ENCODE data around the gene ABTB2. TPM values are rescaled to one million over a fixed set of nuclear protein-coding genes. Genes with fewer than 3 reads are reported as not detected.

Gene ABTB2
- polyA plus RNA-seq, 1 of the 3 experiments (the other 2 are of a cell fraction): 7.8 TPM

- TF ChIP-seq EZH2phosphoT487 (IDR thresholded peaks at IDR 0.05; ENCODE audit: borderline replicate concordance, low read depth): no peak
- TF ChIP-seq, protein P1, sequence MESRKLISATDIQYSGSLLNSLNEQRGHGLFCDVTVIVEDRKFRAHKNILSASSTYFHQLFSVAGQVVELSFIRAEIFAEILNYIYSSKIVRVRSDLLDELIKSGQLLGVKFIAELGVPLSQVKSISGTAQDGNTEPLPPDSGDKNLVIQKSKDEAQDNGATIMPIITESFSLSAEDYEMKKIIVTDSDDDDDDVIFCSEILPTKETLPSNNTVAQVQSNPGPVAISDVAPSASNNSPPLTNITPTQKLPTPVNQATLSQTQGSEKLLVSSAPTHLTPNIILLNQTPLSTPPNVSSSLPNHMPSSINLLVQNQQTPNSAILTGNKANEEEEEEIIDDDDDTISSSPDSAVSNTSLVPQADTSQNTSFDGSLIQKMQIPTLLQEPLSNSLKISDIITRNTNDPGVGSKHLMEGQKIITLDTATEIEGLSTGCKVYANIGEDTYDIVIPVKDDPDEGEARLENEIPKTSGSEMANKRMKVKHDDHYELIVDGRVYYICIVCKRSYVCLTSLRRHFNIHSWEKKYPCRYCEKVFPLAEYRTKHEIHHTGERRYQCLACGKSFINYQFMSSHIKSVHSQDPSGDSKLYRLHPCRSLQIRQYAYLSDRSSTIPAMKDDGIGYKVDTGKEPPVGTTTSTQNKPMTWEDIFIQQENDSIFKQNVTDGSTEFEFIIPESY (IDR thresholded peaks at IDR 0.05; ENCODE audit: borderline replicate concordance, low read depth): no peak
- TF ChIP-seq MEF2A (IDR thresholded peaks at IDR 0.05; ENCODE audit: borderline replicate concordance, low read depth): no peak
These were observed 93.3 kb downstream of the ABTB2 start (continued) for GRCh38 chr11:34264303-34265110.

DNA sequence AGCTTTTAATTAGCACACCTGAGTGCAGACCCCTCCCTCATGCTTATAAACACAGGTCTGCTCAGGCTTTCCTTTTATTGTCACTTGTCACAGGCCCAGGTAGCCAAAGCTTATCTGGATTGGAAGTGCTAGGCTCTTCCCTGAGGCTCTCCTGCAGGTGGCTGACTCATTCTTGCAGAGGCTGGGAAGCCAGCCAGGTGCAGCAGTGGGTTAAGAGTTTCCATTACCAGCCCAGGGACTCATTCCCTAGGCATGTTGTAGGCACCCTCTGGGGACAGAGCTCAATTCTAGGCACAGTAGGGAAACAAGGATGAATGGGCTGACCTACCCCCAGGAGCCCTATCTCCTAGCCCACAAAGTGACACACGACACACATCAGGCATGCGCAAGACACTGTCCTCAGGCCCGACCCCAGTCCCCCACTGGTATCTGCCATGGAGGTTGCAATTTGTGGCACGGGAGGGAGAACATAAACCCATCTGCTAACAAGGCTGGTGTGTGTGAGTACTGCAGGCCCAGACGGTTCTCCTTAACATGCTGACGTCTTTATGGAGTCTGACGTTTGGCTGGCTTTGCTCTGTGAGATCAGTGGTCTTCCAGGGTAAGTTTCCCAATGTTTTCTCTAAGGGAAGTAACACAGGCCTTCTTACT is 94.2 kb downstream of the ABTB2 start:
- no peaks in the 10 kb centered on the region for H3K27me3 ChIP-seq (ENCODE audit: insufficient read depth)
- no peak overlapping the region for H3K4me3 ChIP-seq (ENCODE audit: low read depth in 2 of 2, low read length in 1 of 2)
- peaks cover 12% of the 10 kb centered on the region for H3F3A ChIP-seq (replicated peaks; ENCODE audit: insufficient read depth)
- H4K20me1 ChIP-seq (ENCODE audit: insufficient read depth): 0 out of 2 replicates have a peak, but pooled peaks cover 13% of the 10 kb centered on the region
- peak overlapping the region in 1 of 2 experiments; percentile 86; a peak in 2 of 4 replicates for H3K27ac ChIP-seq (ENCODE audit: low read depth in 2 of 2, low read length in 1 of 2)
- no peaks in the 10 kb centered on the region for H3K9me2 ChIP-seq
- TF ChIP-seq, protein P1 (IDR thresholded peaks at IDR 0.05; ENCODE audit: borderline replicate concordance, low read depth): no peak
- TF ChIP-seq RCOR1 (IDR thresholded peaks at IDR 0.05; ENCODE audit: low read length): no peak
- TF ChIP-seq CTCF (IDR thresholded peaks at IDR 0.05): no peak
- TF ChIP-seq USF2 (IDR thresholded peaks at IDR 0.05; ENCODE audit: borderline replicate concordance, low read depth, low read length): no peak
- TF ChIP-seq MEF2A (IDR thresholded peaks at IDR 0.05; ENCODE audit: borderline replicate concordance, low read depth): no peak
- peak; percentile 61; the same call in 1 of the 2 replicates for TF ChIP-seq TEAD4 (IDR thresholded peaks at IDR 0.05; ENCODE audit: borderline replicate concordance, insufficient read depth)
- TF ChIP-seq TCF12 (IDR thresholded peaks at IDR 0.05): peak; percentile 86
- TF ChIP-seq, protein P2, sequence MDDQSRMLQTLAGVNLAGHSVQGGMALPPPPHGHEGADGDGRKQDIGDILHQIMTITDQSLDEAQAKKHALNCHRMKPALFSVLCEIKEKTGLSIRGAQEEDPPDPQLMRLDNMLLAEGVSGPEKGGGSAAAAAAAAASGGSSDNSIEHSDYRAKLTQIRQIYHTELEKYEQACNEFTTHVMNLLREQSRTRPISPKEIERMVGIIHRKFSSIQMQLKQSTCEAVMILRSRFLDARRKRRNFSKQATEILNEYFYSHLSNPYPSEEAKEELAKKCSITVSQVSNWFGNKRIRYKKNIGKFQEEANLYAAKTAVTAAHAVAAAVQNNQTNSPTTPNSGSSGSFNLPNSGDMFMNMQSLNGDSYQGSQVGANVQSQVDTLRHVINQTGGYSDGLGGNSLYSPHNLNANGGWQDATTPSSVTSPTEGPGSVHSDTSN (IDR thresholded peaks at IDR 0.05): peak; percentile 60
- TF ChIP-seq, protein P3, sequence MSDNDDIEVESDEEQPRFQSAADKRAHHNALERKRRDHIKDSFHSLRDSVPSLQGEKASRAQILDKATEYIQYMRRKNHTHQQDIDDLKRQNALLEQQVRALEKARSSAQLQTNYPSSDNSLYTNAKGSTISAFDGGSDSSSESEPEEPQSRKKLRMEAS (IDR thresholded peaks at IDR 0.05; ENCODE audit: low read depth): no peak
- TF ChIP-seq EP300 (IDR thresholded peaks at IDR 0.05; ENCODE audit: borderline replicate concordance in 1 of 2, low read depth in 1 of 2, low read length in 1 of 2): peak in 1 of 2 experiments; percentile 74; a peak in 1 of 4 replicates
- TF ChIP-seq FOSL2 (IDR thresholded peaks at IDR 0.05; ENCODE audit: borderline replicate concordance, low read depth): peak; percentile 93
- no peak for TF ChIP-seq YY1 (IDR thresholded peaks at IDR 0.05; ENCODE audit: low read depth)
- peak; percentile 92 for TF ChIP-seq NFIC (IDR thresholded peaks at IDR 0.05; ENCODE audit: borderline replicate concordance)
- peak; percentile 31; the same call in 1 of the 2 replicates for TF ChIP-seq POLR2AphosphoS5 (IDR thresholded peaks at IDR 0.05; ENCODE audit: low read depth, low read length)
- TF ChIP-seq JUND (IDR thresholded peaks at IDR 0.05): peak; percentile 93
- no peak for TF ChIP-seq MXI1 (IDR thresholded peaks at IDR 0.05; ENCODE audit: low read depth, low read length)
- TF ChIP-seq RAD21 (IDR thresholded peaks at IDR 0.05; ENCODE audit: low read length): no peak
- CTCF ChIA-PET: interaction anchor here (0.5 to 5.9 kb wide), 5 partner anchors 13 to 93 kb away, joined by 3 to 31 read pairs (median 3); no protein-coding TSS in a partner anchor
- H3K79me2 ChIP-seq (ENCODE audit: insufficient read depth): no peaks in the 10 kb centered on the region
- H2AFZ ChIP-seq (ENCODE audit: low read depth): no peak overlapping the region
- H3K9ac ChIP-seq: no peak overlapping the region
- 90% methylated on average over 7 of the region's 7 CpGs for WGBS (ENCODE audit: low lambda C conversion rate)
- H3K4me1 ChIP-seq (ENCODE audit: control insufficient read depth in 1 of 2, insufficient read depth in 2 of 2, low read depth in 1 of 2, low read length in 1 of 2): peaks cover 55 to 64% of the 10 kb centered on the region in 2 experiments
- POLR2A ChIA-PET: interaction anchor here (1.0 kb wide), 2 partner anchors 8 to 93 kb away, joined by 3 to 6 read pairs; partner anchors contain the start of gene ABTB2
- no peak for DNase-seq
- H3K4me2 ChIP-seq: no peak overlapping the region
- no peaks in the 10 kb centered on the region for H3K36me3 ChIP-seq (replicated peaks in 1 of 2; ENCODE audit: control insufficient read depth in 1 of 2, insufficient read depth in 2 of 2, low read length in 1 of 2)
- H3K9me3 ChIP-seq: no peaks in the 10 kb centered on the region

Data from SK-N-SH (cell line).